Measurements from ENCODE around the gene SLC8A1. TPM values are rescaled to one million over a fixed set of nuclear protein-coding genes. Genes with fewer than 3 reads are reported as not detected.
"Not testable (repeated sequence)": the region's sequence is repeated elsewhere in the genome, so short reads cannot be mapped to it uniquely, and the experiment has no call there.

Gene SLC8A1
- polyA plus RNA-seq, 1 donor: 7.2 TPM

DNA sequence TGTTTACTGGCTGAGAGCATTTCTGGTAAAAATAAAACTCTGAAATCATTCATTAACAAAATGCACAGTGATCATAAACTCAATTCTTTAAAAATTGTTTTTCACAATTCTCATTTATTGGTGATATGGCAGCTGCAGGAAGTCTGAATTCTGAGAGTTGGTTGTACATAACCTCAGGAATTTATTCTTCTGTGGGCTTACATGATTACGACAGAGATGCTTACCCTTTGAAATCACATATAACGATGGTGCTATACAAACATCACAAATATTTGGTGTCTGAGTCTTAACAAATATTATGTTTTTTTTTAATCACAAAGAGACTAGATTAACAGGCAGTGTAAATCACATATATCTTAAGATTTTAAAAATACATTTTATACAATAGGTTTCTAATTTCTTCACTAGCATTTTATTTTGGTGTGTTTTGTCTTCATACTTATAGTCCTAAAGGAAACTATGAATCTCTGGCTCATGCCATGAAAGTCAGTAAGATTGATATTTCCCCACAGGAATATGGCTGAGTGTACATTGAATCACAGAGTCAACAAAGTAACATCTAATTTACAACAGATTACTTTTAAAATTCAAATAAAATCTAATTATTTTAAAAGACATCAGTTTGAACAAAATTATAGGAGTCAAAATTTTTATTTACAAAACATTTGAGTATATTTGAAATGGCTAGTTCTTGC lies 354.1 kb downstream of the SLC8A1 start:
- no peak for DNase-seq

DNA sequence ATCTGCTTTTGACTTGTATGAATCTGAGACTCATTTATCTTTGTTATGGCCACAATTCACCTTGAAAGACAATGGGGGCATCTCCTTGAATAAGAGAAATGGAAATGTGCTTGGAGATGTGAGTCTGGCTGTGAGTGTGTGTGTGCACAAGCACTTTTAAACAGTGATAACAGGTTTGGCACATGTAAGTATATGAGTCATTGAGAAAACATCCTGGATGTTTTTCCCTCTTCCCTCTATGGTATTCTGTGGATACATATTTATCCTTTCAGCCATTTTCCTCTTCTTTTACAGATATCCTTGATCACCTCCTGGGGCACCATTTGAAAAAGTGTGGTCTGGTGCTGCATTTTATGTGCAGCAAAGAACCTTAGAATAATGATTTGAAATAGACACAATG lies 355.5 kb downstream of the SLC8A1 start:
- no peak for DNase-seq

DNA sequence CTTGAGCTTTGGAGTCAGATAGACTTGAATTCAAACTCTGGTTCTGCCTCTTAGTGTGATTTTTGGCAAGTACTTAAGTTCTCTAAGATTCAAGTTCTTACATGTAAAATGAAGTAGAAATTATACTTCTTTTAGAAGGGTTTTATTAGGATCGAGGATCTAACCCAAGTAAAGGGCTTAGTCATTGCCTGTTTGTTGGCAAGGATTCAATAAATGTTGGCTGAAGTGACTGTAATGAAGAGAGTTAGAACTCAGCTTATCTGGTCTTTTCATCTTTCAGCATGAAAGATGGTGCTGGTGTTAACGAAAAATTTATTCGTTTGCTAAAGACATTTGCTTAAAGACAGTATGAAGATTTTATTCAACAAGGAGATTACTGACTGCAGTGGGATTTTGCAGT lies 356.9 kb downstream of the SLC8A1 start:
- DNase-seq: no peak

DNA sequence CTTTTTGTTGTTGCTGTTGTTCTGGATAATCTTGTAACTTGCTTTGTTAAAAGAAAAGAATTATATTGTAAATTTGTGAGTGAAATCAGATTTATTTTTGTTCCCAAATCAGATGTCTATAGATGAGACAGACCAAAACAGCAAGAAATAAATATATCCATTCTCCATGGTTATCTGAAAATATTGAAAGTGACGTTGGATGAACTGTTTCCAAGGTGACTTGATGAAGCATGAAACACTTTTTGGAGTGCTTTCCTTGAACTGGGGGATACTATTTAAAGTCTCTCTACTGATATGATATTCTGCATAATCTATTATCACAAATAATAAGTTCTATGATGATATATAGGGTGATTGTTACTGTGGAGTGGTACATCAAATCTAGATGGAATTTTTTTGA lies 357.4 kb downstream of the SLC8A1 start:
- DNase-seq: no peak

DNA sequence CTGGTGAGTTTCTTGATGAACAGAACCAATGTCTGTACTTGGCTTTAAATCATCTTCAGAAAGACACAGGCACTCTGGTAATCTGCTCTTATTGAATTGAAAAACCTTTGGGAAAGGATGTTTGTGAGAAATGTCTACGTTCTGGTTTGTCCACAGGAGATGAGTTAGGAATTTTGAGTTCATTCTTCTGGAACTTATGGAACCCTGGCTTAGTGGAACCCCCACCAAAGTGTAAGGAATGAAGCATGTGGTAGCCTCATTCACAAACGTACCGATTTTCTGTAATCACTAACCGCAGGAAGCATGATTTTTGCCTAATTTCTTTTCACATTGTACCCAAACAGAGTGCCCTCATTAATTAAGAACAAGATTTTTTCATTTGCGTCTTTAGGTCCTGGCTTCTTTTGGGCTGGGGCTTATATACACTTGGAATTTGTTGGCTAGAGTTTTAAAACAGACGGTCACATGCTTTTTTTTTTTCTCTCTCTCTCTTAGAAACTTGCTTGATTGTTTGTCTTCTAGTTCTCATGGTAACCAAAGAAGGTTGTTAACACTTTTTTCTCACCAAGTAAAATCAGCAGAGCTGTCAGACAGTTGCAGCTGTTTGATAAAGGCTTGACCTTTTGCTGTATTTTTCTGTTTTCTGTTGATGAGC lies 358.7 kb downstream of the SLC8A1 start:
- no peak for DNase-seq

DNA sequence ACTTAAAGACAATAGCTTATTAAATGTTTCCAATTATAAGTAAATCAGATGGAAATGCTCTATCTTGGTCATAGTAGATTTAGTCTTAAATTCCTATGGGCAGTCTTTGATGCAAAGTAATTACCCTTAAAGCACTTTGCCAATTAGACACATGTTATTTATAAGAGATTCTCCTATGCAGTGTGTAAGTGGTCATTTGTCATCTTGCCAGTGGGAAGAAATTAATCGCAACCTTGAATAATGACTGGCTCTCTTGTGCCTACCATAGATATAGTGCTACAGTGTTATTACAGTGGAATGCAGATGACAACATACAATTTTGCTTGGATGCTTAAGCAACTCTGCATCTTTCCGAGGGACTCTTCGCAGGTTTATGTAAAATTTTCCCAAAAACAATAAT lies 361.8 kb downstream of the SLC8A1 start:
- DNase-seq: no peak

DNA sequence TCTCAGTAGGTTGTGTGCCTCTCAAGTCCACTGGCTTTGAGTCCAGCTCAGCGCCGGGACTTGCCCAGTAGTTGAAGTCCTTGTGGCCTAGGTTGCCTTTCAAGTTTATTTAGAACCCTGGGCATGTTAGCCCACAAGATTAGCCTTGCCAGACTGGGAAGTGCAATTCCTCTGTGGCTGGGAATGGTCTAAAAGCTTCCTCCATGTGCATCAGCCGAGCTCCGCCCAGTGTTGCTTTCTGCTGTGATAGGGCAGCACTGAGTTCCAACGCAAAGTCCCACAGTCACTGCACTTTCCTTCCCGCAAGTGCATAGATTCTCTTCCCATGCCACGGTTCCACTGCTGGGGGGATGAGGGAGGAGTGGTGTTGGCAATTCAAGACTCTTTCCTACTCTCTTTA lies 364.0 kb downstream of the SLC8A1 start:
- DNase-seq: no peak

DNA sequence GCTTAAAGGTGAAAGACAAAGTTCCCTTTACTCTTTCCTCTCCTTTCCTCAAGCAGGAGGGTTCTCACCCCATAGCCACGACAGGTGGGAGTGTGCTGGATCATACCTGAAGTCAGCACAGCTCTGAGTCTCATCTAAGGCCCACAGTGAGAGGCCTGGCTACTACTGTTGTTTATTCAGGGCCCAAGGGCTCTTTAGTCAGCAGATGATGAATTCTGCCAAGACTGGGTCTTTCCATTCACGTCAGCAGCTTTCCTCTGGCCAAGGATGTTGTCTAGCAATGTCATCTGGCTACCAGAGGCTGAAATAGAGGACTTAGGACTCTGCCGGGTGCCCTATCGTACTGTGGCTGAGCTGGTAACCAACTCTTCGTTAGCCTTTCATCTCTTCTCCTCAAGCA lies 364.5 kb downstream of the SLC8A1 start:
- no peak for DNase-seq

DNA sequence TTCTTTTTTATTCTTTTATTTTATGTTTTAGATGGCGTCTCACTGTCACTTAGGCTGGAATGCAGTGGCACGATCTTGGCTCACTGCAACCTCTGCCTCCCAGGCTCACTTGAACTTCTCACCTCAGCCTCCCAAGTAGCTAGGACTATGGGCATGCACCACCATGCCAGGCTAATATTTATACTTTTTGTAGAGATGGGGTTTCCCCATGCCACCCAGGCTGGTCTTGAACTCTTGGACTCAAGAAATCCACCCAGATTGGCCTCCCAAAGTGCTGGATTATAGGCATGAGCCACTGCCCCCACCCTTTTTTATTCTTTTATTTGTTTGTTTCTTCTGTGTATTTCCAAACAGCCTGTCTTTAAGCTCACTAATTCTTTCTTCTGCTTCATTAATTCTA lies 366.1 kb downstream of the SLC8A1 start:
- DNase-seq: no peak

DNA sequence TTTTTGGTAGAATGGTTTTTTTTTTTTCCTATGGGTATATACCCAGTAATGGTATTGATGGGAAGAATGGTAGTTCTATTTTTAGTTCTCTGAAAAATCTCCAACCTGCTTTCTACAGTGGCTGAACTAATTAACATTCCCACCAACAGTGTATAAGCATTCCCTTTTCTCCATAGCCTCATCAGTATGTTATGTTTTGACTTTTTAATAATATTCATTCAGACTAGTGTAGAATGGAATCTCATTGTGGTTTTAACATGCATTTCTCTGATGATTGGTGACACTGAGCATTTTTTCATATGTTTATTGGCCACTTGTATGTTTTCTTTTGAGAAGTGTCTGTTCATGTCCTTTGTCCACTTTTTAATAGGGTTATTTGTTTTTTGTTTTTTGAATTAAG lies 378.6 kb downstream of the SLC8A1 start:
- DNase-seq: not testable (repeated sequence)

DNA sequence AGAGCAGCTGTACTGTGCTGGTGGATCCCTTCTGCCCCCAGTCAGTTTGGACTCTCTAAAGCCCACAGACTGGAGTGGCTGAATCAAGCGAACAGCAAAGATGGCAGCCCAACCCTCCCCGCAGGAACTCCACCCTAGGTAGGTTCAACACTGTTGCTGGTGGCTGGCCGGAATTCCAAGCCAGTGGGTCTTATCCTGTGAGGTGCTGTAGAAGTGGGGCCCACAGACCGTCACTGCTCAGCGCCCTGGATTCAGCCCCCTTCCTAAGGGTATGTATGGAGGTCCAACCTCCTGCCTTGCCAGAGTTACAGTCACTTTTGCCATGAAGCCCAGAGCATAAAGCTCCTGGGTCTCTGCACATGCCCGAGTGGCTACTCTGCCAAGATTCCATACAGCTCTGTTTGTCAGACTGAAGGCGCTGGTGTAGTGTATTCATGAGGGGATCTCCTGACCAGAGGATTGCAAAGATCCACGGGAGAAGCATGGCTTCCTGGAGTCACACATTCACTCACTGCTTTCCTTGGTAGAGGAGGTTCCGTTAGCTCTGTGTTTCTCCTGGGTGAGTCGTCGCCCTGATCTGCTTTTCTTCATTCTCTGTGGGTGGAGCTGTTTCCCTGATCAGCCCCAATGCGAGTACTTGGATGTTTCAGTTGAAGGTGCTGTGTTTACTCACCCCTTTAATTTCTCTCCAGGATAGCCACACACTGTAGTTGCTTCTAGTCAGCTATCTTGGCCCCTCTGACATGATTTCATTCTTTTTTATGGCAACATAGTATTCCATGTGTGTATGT lies 379.3 kb downstream of the SLC8A1 start:
- DNase-seq: no peak

DNA sequence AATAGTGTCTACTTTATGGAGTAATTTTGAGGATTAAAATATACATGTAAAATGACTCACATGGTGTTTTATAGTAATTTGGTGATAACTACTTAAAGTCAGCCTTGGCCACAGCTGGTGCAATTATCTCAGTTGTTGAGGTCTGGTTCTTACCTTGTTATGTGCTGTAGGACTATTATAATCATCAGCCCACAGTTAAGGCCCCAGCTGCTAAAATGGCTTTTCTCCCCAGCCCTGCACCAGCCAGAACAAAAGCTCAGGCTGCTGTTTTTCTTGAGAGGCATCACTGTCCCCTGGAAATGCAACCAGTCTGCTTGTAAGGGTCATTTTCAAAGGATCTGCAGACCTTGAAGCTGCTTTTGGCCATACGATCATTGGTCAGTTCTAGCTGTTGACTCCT lies 389.5 kb downstream of the SLC8A1 start:
- no peak for DNase-seq

DNA sequence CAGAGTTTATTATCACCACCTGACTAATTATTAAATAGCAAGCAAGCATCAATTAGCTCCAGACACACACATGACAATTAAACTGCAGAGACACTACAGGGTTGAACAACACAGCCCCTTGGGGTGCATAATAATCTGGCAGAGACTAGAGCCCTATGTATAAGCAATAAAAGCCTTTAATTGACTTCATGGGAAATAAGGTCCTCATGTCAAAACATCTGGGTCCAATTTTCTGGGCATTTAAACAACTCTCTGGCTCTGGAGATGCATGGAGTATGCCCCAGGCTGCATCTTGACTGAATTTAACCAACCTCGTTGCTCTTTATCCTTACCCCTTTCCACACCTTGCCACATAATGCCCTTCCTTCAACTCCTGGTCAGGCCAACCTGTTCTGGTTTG lies 402.1 kb downstream of the SLC8A1 start:
- no peak for DNase-seq

DNA sequence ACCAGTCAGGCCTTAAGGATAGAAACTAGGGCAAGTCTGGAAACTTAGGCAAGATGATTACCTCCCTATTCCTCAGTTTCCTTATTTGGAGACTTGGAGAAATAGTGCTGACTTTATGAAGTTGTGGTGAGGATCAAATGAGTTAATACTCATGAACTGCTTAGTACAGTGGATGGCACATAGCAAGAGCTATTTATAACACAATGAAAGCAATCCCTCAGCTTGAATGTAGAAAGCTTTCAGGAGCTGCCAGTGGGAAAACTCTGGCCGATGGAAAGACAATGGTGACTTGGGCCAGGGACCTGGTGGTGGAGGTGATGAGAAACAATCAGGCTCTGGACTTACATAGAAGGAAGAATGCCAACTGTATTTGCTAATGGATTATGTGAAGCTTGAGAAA lies 403.4 kb downstream of the SLC8A1 start:
- DNase-seq: no peak

DNA sequence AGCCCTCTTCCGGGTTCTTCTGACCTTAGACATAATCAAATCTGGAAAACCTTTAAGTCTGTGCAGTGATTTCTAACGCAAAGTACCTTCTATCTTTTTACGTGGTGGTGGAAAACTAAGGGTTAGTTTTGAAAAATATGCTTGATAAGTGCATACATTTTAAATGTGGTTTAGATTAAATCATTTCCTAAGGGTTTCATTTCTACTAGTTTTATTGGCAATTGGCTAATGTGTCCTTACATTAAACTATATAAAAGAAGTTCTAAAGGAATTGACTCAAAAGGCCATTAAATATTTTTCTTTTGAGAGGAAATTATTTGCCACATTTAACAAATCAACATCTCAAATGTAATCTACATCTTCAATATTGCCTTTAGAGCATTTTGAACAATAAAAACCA lies 404.5 kb downstream of the SLC8A1 start:
- DNase-seq: no peak
